ENCODE measurements around the gene CD180.

DNA sequence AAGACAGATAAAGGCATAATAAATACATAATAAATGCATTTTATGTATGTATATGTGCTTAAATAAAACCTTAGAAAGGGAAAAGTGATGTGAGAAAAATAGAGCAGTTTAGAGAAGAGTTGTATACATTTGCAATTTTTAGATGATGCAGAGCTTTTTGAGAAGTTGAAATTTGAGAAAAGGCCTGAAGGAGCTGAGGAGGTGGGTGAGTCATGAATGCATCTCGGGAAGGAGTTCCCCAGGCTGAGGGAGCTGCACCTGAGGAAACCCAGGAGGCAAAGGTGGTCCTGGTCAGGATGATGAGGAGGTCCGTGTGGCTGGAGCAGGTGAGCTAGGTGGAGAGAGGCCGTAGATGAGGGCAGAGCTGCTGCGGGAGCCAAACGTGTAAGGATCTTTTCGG lies 17.4 kb upstream of the CD180 start:
- no peak for TF ChIP-seq POLR2A (IDR thresholded peaks at IDR 0.05; ENCODE audit: low read length)
- no peak for TF ChIP-seq GATA1 (IDR thresholded peaks at IDR 0.05; ENCODE audit: low read depth, low read length)

All from erythroblast (primary cell).